Left ventricle myocardium inferior (tissue), 1 donor: ENCODE data around the gene TCF3. TPM values are rescaled to one million over a fixed set of nuclear protein-coding genes. Genes with fewer than 3 reads are reported as not detected.

Experiments used
- DNase-seq: peaks from one replicate; pipeline ENCODE4 v3.0.0-alpha.2; 2020
- H3K27ac ChIP-seq: fragments of 200-600 bp; replicated peaks from 2 replicates; pipeline ENCODE4 v1.8.0; 2021
- H3K27me3 ChIP-seq: fragments of 200-600 bp; 2 replicates; pipeline ENCODE4 v1.8.0; 2021; ENCODE audit warnings: low read depth
- H3K36me3 ChIP-seq: fragments of 200-600 bp; 2 replicates; pipeline ENCODE4 v1.8.0; 2021
- H3K4me1 ChIP-seq: fragments of 200-600 bp; 2 replicates; pipeline ENCODE4 v1.8.0; 2021
- H3K4me3 ChIP-seq: fragments of 200-600 bp; 2 replicates; pipeline ENCODE4 v1.8.0; 2021; ENCODE audit warnings: mild to moderate bottlenecking, moderate library complexity
- H3K9me3 ChIP-seq: fragments of 200-600 bp; replicated peaks from 2 replicates; pipeline ENCODE4 v1.8.0; 2021
- intact Hi-C: fragments of 100-400 bp; cut with micrococcal nuclease; formaldehyde crosslinking; loops from one replicate; pipeline ENCODE4 v1.11.0; 2022
- total RNA-seq: library from RNA; stranded (reverse); fragmentation: NEBNext Ultra II Directional; extraction: Animal tissue kit (Norgen Biotek cat#: 25700); gene quantifications from one replicate; pipeline ENCODE4 v1.2.1, GENCODE V29; 2021
- TF ChIP-seq, protein P1 (sequence below): fragments of 200-600 bp; IDR thresholded peaks from 2 replicates; pipeline ENCODE4 v1.8.0; 2021; ENCODE audit warnings: antibody characterized with exemption, mild to moderate bottlenecking, borderline replicate concordance
- donor health status: DM: no; HTN: yes; CAD: no; lungs with severe emphysema.

Gene TCF3
- total RNA-seq, 1 donor from 2014 or later = 18.4 TPM

DNA sequence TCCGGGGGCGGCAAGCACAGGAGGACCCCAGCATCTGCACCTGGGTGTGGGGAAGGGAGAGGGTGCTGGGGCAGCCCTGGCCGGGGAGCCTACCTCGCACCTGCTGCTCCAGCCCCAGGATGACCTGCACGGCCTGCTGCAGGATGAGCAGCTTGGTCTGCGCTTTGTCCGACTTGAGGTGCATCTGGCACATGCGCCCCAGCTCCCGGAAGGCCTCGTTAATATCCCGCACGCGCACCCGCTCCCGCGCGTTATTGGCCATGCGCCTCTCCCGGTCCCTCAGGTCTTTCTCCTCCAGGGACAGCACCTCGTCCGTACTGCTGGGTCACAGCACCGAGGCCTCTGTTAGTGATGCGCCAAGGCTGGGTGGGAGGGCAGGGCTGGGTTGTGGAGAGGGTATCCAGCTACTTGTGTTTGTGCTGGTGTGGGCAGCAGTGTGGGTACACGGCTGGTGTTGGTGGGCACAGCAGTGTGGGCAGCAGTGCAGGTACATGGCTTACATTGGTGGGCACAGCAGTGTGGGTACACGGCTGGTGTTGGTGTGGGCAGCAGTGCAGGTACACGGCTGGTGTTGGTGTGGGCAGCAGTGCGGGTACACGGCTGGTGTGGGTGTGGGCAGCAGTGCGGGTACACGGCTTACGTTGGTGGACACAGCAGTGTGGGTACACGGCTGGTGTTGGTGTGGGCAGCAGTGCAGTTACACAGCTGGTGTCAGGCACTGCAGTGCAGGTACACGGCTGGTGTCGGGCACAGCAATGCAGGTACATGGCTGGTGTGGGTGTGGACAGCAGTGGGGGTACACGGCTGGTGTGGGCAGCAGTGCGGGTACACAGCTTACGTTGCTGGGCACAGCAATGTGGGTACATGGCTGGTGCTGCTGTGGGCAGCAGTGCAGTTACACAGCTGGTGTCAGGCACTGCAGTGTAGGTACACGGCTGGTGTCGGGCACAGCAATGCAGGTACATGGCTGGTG, 40.0 kb downstream of the TCF3 start:
- no peaks in the 10 kb centered on the region for H3K9me3 ChIP-seq
- TF ChIP-seq, protein P1, sequence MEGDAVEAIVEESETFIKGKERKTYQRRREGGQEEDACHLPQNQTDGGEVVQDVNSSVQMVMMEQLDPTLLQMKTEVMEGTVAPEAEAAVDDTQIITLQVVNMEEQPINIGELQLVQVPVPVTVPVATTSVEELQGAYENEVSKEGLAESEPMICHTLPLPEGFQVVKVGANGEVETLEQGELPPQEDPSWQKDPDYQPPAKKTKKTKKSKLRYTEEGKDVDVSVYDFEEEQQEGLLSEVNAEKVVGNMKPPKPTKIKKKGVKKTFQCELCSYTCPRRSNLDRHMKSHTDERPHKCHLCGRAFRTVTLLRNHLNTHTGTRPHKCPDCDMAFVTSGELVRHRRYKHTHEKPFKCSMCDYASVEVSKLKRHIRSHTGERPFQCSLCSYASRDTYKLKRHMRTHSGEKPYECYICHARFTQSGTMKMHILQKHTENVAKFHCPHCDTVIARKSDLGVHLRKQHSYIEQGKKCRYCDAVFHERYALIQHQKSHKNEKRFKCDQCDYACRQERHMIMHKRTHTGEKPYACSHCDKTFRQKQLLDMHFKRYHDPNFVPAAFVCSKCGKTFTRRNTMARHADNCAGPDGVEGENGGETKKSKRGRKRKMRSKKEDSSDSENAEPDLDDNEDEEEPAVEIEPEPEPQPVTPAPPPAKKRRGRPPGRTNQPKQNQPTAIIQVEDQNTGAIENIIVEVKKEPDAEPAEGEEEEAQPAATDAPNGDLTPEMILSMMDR = no peak
- intact Hi-C loops = no loop called here
- peaks cover 56% of the 10 kb centered on the region for H3K36me3 ChIP-seq
- DNase-seq = no peak
- H3K27ac ChIP-seq = no peak overlapping the region
- no peak overlapping the region for H3K4me3 ChIP-seq
- peaks cover 8% of the 10 kb centered on the region for H3K4me1 ChIP-seq
- no peaks in the 10 kb centered on the region for H3K27me3 ChIP-seq

DNA sequence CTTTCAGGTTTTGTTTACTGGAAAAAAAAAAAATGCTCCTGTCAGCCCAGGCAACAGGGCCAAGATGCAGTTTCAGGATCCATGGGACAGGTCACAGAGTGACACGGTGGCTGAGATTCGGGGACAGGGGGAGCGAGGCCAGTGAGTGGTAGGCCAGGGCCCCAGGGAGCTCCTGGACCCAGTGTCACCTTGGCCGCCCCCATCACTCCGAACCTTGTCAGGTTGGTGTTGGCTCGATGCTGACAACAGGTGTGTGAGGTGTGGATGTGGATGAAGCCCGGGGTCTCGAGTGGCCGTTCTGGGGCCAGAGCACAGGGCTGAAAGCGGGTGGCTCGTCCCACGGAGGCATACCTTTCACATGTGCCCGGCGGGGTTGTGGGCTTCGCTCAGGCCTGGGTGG, 41.1 kb downstream of the TCF3 start:
- no peaks in the 10 kb centered on the region for H3K27me3 ChIP-seq
- DNase-seq = no peak
- intact Hi-C loops = no loop called here

DNA sequence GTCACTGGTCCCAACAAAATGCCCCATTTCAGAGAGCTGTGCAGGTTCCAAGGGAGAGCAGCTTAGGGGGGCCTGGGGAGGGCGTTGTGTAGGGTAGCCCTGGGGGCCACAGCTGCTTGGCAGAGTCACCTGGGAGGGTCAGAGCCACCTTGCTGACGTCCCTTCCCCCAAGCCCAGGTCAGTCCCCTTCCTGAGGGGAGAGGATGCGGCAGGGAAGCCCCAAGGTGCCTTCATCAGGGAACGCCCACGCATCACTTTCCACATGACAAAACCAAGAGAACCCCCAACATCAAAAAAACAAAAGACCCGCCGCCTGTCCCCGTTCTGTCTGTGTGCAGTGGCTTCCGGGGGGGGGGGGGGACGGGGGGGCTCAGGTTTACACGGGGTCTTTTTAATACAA, 41.8 kb downstream of the TCF3 start:
- H3K27me3 ChIP-seq = no peaks in the 10 kb centered on the region
- TF ChIP-seq, protein P1 = no peak
- H3K4me3 ChIP-seq = no peak overlapping the region
- peaks cover 51% of the 10 kb centered on the region for H3K36me3 ChIP-seq
- H3K4me1 ChIP-seq = peaks cover 12% of the 10 kb centered on the region
- H3K9me3 ChIP-seq = no peaks in the 10 kb centered on the region
- intact Hi-C loops = no loop called here
- DNase-seq = no peak
- no peak overlapping the region for H3K27ac ChIP-seq

More for the DNA sequence above, 41.1 kb downstream of the TCF3 start:
- TF ChIP-seq, protein P1 = no peak
- Histone ChIP-seq H3K4me3 (no peak overlapping the region), H3K27ac (no peak overlapping the region), H3K4me1 (peaks cover 4% of the 10 kb centered on the region), H3K9me3 (no peaks in the 10 kb centered on the region), H3K36me3 (peaks cover 56% of the 10 kb centered on the region)

DNA sequence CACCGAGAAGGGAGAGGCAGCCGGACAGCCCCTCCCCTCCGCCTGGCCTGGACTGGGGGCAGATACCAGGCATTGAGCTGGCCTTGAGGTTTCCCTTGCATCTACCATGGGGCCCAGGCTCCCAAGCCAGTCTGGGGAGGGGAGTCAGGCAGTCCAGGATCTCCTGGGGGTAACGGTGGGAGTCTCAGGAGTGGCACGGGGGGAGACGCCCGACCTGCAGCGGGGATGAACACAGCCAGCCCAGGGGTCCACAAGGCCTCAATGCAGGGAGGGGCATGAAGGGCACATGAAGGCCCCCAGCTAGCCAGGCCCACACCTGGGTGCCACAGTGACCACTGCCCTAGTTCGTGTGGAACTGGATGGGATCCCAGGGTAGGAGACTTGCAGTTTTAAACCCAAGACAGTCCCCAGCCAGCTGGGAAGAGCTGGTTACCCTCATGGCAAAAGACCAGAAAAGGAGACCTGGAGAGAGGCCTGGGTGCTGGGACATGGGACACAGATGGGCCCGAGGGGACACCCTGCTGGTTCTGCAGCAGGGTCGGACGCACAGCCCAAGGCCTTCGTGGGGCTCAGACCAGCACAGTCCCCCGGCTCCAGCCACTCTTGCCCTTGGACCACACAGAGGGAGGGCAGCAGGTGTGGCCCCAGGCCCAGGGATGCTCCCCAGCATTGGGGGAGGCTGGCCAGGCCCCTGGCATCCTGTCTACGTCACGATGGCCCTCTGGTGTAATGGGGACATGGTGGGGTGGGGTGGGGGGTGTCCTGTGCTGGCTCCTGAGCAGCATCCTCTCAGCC, 42.5 kb downstream of the TCF3 start:
- H3K9me3 ChIP-seq = no peaks in the 10 kb centered on the region
- TF ChIP-seq, protein P1 = no peak
- H3K27ac ChIP-seq = no peak overlapping the region
- no peak overlapping the region for H3K4me3 ChIP-seq
- DNase-seq = no peak
- peaks cover 44% of the 10 kb centered on the region for H3K36me3 ChIP-seq
- peaks cover 16% of the 10 kb centered on the region for H3K4me1 ChIP-seq
- no peaks in the 10 kb centered on the region for H3K27me3 ChIP-seq
- intact Hi-C loops = no loop called here

DNA sequence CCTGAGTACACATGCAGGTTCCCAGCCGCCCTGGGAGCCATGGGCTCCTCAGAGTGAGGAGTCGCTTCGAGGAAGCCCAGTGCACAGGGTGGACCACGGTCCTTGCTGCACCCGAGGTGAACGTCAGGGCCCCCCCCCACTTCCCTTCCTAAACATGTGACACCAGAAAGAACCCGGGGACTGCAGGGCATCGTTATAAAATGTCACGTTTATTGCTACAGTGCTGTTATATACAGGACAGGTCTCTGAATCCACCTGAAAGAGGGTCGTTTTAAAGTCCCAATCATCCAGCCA, 43.4 kb downstream of the TCF3 start:
- Histone ChIP-seq H3K27ac (no peak overlapping the region), H3K36me3 (peaks cover 36% of the 10 kb centered on the region), H3K4me1 (peaks cover 24% of the 10 kb centered on the region), H3K27me3 (no peaks in the 10 kb centered on the region), H3K9me3 (no peaks in the 10 kb centered on the region), H3K4me3 (no peak overlapping the region)
- TF ChIP-seq, protein P1 = no peak
- intact Hi-C loops = no loop called here
- DNase-seq = no peak
